ENCODE results near the gene RAB4B. TPM values are rescaled to one million over a fixed set of nuclear protein-coding genes. Genes with fewer than 3 reads are reported as not detected.

RAB4B gene
- total RNA-seq, 4 donors from 2014 or later = 14.8 to 52.6 (median 28.2) TPM

DNA sequence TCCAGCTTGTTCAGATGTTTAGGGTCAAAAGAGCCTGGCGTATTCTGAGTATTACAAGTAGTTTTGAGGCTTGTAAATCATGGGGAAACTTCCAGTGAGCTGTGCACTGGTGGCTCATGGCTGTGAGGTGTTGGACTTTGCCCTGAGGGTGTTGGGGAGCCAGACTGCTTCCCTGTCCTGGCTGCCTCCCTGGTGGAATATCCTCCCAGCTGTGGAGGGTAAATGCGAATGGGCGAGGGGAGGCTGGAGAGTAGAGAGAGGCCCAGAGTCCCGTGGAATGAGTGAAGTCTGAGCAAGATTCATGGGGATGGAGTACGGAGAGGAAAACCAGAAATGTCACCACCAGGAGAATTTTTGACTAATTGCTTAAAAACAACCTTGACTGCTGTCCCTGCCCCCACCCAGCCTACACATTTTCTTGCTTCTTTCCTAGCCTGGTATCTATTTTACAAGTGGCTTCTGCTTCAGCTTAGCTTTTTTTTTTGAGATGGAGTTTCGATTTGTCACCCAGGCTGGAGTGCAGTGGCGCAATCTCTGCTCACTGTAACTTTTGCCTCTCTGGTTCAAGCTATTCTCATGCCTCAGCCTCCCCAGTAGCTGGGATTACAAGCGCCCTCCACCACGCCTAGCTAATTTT is 23.3 kb upstream of the RAB4B start:
- TF ChIP-seq CTCF (IDR thresholded peaks at IDR 0.05; ENCODE audit: low read depth) = no peak

- TF ChIP-seq CTCF (IDR thresholded peaks at IDR 0.05; ENCODE audit: low read depth) = no peak
Measured at GRCh38 chr19:40755248-40755624, 22.8 kb upstream of the RAB4B start.

- TF ChIP-seq CTCF (IDR thresholded peaks at IDR 0.05; ENCODE audit: low read depth) = no peak
Measured at GRCh38 chr19:40755791-40756190, 22.3 kb upstream of the RAB4B start.

DNA sequence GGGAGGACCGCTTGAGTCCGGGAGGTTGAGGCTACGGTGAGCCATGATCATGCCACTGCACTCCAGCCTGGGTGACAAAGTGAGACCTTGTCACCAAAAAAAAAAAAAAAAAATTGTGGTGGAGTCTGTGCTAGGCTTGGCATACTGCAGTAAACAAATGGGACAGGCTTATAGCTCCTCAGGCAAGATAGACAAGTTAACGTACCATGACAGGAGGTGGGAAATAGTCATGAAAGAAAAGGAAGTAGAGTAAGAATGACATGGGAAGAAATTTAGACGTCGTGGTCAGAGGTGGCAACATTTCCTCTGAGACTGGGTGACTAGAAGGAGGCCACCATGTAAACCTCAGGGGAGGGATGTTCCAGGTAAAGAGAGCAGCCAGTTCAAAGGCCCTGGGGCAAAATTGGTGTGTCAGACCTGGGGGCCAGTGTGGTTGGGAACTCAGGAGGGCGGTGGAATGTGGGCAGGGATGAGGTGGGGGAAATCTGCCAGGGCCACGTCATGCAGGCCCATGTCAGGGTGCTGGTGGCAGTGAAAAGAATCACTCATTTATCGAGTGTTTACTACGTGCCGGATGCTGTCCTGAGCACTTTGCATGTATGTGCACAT is 21.4 kb upstream of the RAB4B start:
- no peak for TF ChIP-seq CTCF (IDR thresholded peaks at IDR 0.05; ENCODE audit: low read depth)

GRCh38 chr19:40758491-40758890 is 19.6 kb upstream of the RAB4B start:
- TF ChIP-seq CTCF (IDR thresholded peaks at IDR 0.05; ENCODE audit: low read depth) = no peak

DNA sequence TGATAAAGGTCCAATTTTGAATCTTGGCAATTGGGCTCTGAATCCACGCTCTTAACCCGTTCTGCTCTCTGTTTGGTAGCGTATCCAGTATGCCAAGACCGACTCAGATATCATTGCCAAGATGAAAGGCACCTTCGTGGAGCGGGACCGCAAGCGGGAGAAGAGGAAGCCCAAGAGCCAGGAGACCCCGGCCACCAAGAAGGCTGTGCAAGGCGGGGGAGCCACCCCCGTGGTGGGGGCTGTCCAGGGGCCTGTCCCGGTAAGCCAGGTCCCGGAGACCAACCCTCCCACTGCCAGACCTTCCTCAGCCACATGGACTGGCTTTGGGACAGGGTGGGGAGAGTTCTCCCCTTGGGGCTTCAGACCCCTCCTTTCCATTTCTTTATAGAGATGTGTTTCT is 18.7 kb upstream of the RAB4B start:
- TF ChIP-seq CTCF (IDR thresholded peaks at IDR 0.05; ENCODE audit: low read depth) = no peak

GRCh38 chr19:40762754-40763470 is 15.1 kb upstream of the RAB4B start:
- no peak for TF ChIP-seq CTCF (IDR thresholded peaks at IDR 0.05; ENCODE audit: low read depth)

All from subcutaneous adipose tissue (tissue), 4 donors.